Measurements from ENCODE around the gene TASL. TPM values are rescaled to one million over a fixed set of nuclear protein-coding genes. Genes with fewer than 3 reads are reported as not detected.

TASL gene
- total and polyA plus RNA-seq, 2 of the 8 experiments (the other 6 are each of a cell fraction or from before 2014, with no cell fraction given), result not detected

DNA sequence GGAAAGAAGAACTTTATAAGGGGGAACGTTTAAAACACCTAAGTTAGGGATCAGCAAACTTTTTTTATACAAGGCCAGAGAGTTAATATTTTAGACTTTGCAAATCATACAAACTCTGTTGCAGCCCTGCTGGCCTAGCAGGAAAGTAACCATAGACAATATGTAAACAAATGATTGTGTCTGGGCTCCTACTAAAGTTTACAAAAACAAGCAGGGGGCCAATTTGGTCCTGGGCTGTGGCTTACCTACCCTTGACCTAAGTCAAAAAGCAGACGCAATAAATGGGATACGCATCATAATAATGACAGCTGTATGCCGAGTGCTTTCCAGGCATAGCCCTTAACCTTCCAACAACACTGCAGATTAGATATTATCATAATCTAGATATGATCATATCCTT is 4.9 kb downstream of the TASL start:
- DNase-seq (ENCODE audit: low read depth in 1 of 2, low spot score in 2 of 2) (no peak), FAIRE-seq (no peak)
- Histone ChIP-seq H3K23me2 (ENCODE audit: low read depth, low read length) (no peaks in the 10 kb centered on the region), H2BK5ac (ENCODE audit: low read depth, low read length) (no peak overlapping the region), H3K79me1 (ENCODE audit: low read depth, low read length) (no peaks in the 10 kb centered on the region), H3K4me3 (ENCODE audit: extremely low read depth in 1 of 4, insufficient read depth in 2 of 4, low read depth in 3 of 4, low read length in 4 of 4) (no peak overlapping the region), H3K4me1 (replicated peaks in 1 of 4; ENCODE audit: control insufficient read depth in 3 of 4, insufficient read depth in 4 of 4, low read length in 3 of 4) (no peaks in the 10 kb centered on the region), H3K36me3 (ENCODE audit: control insufficient read depth in 2 of 4, insufficient read depth in 4 of 4, low read length in 3 of 4) (no peaks in the 10 kb centered on the region), H2BK20ac (ENCODE audit: low read length) (no peak overlapping the region), H3K79me2 (ENCODE audit: control insufficient read depth in 1 of 2, insufficient read depth in 2 of 2, low read length in 2 of 2) (no peaks in the 10 kb centered on the region), H4K91ac (replicated peaks; ENCODE audit: insufficient read length, low read length) (no peak overlapping the region), H2AFZ (ENCODE audit: low read length) (no peak overlapping the region), H2BK120ac (replicated peaks; ENCODE audit: low read depth, low read length) (no peak overlapping the region), H3K9me3 (ENCODE audit: insufficient read depth in 2 of 2, low read depth in 1 of 2, low read length in 1 of 2) (no peaks in the 10 kb centered on the region), H2BK12ac (ENCODE audit: low read depth, low read length) (no peak overlapping the region), H3K56ac (replicated peaks; ENCODE audit: insufficient read length, low read depth, low read length) (no peak overlapping the region), H3K14ac (ENCODE audit: insufficient read length) (no peak overlapping the region), H3K18ac (ENCODE audit: extremely low read depth, low read length) (no peak overlapping the region), H2AK5ac (ENCODE audit: low read depth, low read length) (no peak overlapping the region), H2BK15ac (ENCODE audit: low read length) (no peak overlapping the region), H3K4me2 (ENCODE audit: insufficient read depth in 1 of 2, low read depth in 2 of 2, low read length in 2 of 2) (no peak overlapping the region), H4K5ac (ENCODE audit: insufficient read length, low read depth, low read length) (no peak overlapping the region), H3K9ac (replicated peaks in 1 of 4; ENCODE audit: extremely low read depth in 1 of 4, low read depth in 3 of 4, low read length in 3 of 4) (no peak overlapping the region), H3K27me3 (replicated peaks in 1 of 4; ENCODE audit: control insufficient read depth in 3 of 4, extremely low read depth in 1 of 4, insufficient read depth in 3 of 4, low read length in 3 of 4) (no peaks in the 10 kb centered on the region), H3K23ac (ENCODE audit: insufficient read length) (no peak overlapping the region), H3K27ac (ENCODE audit: low read depth, low read length) (no peak overlapping the region), H3K4ac (replicated peaks; ENCODE audit: insufficient read length, low read depth, low read length) (no peak overlapping the region), H4K8ac (ENCODE audit: extremely low read depth, insufficient read depth, low read length) (no peak overlapping the region), H4K20me1 (replicated peaks in 1 of 2; ENCODE audit: control insufficient read depth in 1 of 2, insufficient read depth in 2 of 2, low read length in 2 of 2) (no peaks in the 10 kb centered on the region)
- TF ChIP-seq RFX5 (IDR thresholded peaks at IDR 0.05; ENCODE audit: borderline replicate concordance, low read depth, low read length), result no peak
- TF ChIP-seq FOSL1 (IDR thresholded peaks at IDR 0.05; ENCODE audit: insufficient read depth, low read depth, low read length), result no peak
- TF ChIP-seq BCL11A (IDR thresholded peaks at IDR 0.05; ENCODE audit: low read depth in 2 of 2, low read length in 2 of 2), result no peak
- no peak for TF ChIP-seq KDM5A (IDR thresholded peaks at IDR 0.05; ENCODE audit: low read length)
- TF ChIP-seq, protein P1, sequence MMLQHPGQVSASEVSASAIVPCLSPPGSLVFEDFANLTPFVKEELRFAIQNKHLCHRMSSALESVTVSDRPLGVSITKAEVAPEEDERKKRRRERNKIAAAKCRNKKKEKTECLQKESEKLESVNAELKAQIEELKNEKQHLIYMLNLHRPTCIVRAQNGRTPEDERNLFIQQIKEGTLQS (IDR thresholded peaks at IDR 0.05; ENCODE audit: insufficient read depth, low read depth, low read length), result no peak
- TF ChIP-seq SP1 (IDR thresholded peaks at IDR 0.05; ENCODE audit: low read depth, low read length), result no peak
- no peak for TF ChIP-seq KDM4A (IDR thresholded peaks at IDR 0.05; ENCODE audit: low read depth, low read length, severe bottlenecking)
- ChIA-PET CTCF (ENCODE audit: partially characterized antibody) (no interaction called here), POLR2A (ENCODE audit: partially characterized antibody) (no interaction called here)
- 85% methylated on average over 4 of the region's 4 CpGs; no CpG with 5 or more reads in 1 of the 2 experiments for WGBS, 2 experiments (ENCODE audit: extremely low coverage in 1 of 2, insufficient coverage in 1 of 2, insufficient read length in 1 of 2, insufficient replicate concordance in 2 of 2, low coverage in 1 of 2, low lambda C conversion rate in 2 of 2, missing lambda C conversion rate in 1 of 2)
